Stimulated activated CD8-positive, alpha-beta memory T cell treated with anti-CD3 and anti-CD28 coated beads, Interleukin-7, amount 100 ng/mL, for 24 hours (primary cell): ENCODE data around the gene SPRED2.

ENCODE experiments used
- DNase-seq: peaks from one replicate; pipeline ENCODE4 v3.0.0-alpha.2; 2020; ENCODE audit warnings: low read depth

SPRED2 gene, protein sequence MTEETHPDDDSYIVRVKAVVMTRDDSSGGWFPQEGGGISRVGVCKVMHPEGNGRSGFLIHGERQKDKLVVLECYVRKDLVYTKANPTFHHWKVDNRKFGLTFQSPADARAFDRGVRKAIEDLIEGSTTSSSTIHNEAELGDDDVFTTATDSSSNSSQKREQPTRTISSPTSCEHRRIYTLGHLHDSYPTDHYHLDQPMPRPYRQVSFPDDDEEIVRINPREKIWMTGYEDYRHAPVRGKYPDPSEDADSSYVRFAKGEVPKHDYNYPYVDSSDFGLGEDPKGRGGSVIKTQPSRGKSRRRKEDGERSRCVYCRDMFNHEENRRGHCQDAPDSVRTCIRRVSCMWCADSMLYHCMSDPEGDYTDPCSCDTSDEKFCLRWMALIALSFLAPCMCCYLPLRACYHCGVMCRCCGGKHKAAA

DNA sequence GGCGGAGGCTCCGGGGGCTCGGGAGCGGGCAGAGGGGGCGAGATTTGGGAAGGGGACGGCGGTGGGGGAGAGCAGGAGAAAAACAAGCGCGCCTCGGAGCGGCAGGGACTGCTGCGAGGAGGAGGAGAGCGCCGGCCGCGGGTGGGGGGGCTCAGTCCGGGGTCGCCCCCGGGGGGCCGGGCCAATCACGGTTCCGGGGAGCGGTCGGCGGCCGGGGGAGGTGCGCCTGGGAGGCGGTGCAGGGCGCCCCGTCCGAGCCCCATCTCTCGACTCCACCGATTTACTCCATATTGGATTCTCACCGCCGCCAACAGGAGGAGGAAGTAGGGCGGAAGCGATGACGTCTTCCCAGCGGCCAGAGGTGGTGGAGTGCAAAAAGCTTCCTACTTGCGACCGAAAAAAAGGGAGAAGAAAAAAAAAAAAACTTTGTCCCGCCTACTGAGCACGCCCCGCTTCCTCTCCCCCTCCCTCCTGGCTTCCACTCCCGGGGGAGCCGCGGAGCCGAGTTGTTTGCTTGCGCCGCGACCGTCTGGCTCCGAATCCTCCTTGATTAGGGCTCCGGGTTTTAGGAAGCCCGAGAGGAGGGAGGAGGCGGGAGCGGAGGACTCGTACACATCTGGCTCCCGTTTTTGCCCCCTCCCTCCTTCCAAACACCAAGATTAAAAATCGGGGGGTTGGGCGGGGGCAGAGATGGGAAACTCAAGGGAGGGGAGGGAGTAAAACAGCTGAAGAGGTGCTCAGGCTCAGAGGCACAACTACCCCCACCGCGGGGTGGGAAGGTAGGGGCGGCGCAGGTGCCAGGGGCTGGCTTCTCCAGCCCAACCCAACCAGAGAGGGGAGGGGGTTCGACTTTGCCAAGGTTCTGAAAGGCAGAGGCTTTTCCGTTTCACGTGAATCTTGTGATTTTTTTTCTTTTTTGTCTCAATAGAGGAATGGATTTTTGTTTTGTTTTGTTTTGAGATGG lies at the start of gene SPRED2:
SPRED2 (minus strand) TSS at position 373 of the 964 bp plus-strand sequence. CDS start 612 bp downstream, outside the sequence.
- DNase-seq: peak; percentile 50

DNA sequence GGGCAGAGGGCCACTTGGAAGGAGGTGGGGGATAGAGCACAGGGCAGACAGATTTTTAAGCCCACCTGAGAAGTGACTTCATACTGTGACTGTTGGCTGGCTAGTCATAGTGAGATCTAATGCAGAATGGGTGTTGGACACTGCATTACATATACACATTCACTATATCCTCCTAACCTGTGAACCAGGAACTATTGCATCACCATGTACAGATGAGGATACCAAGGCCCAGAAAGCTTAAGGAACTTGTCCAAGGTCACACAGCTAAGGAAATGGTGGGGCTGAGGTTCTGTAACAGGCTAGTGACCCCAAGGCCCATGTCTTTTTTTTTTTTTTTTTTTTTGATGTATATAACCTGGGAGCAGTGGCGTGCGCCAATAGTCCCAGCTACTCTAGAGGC lies 49.6 kb upstream of the SPRED2 start:
- no peak for DNase-seq

DNA sequence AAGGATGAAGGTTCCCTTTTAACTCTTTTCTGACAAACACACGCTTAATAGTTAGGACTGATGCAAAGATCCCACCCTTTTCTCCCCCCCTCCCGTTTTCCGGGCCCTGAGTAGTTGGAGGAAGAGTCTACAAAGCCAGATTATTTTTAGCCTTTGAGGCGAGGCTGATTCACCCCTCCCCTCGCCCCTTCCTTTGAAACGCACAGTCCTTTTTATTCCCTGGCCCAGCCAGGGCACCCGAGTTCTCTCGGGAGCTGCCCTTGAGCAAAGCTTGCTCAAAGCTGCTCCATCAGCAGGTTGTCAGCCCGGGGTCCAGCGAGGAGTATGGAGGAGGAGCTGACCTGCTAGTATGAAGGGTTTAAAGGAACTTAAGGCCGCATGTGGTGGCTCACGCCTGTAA lies 47.1 kb upstream of the SPRED2 start:
- no peak for DNase-seq

DNA sequence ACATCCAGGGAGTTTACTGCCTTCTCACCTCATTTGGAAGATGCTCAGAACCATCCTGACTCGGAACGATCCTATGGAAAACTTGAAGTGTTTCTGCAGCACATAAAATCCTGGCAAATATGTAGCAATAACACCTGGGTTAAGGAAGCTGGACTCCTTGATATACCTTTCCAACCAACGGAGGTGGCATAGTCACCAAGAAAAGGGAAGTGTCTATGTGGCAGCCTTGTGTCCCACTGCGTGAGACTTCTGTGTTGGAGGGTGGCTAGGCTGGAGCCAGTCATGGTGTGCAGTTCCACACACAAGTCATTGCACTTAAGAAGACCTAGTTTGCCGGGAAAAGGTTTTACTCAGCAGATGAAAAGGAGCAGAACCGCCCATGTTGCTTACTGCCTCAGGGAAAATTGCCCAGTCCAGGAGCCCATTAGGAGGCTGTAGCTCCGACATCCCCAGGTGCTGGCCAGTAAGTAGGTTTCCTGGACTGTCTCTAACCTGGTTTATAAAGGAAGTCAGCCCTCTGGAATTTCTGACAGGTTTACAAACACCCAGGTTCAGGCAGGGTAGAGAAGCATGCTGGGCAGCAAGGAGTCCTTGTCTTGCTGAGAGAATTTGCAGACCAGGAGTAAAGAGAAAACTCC lies 46.2 kb upstream of the SPRED2 start:
- no peak for DNase-seq

DNA sequence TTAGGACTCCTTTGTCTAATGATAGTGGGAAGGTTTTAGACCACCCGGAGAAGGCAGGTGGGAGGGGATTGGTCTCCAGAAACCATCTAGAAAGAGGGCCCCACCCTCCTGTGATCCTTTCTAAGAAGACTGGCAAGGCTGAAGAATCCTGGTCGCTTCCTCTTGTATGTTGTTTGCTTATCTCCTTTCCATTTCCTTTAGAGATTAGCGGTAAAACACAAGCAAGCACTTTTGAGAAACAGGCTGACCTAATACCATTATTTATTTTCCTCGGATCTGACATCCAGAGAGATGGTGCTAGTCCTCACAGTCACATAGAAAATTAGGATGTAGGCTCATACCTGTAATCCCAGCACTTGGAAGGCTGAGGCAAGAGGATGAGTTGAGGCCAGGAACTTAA lies 45.2 kb upstream of the SPRED2 start:
- no peak for DNase-seq

DNA sequence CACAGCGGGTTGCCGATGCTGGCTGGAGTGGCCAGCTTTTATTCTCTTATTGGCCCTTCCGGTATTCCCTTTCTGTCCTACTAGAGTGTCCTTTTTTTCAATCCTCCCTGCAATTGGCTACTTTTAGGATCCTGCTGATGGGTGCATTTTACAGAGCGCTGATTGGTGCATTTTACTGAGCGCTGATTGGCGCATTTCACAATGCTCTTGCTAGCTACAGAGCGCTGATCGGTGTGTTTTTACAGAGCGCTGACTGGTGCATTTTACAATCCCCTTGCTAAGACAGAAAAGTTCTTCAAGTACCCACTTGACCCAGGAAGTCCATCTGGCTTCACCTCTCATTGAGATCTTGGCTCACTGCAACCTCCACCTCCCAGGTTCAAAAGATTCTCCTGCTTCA lies 44.4 kb upstream of the SPRED2 start:
- DNase-seq: no peak

DNA sequence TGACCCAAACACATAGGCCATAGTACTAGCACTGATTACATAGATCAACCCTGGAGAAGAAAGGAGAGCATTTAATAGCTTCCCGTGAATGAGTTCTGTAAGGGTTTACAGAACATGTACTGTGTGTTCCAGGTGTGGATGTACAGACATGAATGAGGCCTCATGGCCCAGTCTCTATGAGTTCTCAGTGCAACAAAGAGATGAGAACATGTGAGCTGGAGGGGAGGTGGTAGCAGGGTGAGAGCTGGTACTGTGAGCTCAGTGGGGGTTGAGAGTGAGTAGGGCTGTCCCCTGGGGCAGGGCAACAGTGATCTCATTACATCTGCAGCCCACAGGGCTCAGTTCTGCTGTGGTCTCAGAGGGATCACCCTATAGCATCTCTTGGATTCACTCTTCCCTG lies 42.6 kb upstream of the SPRED2 start:
- DNase-seq: no peak

DNA sequence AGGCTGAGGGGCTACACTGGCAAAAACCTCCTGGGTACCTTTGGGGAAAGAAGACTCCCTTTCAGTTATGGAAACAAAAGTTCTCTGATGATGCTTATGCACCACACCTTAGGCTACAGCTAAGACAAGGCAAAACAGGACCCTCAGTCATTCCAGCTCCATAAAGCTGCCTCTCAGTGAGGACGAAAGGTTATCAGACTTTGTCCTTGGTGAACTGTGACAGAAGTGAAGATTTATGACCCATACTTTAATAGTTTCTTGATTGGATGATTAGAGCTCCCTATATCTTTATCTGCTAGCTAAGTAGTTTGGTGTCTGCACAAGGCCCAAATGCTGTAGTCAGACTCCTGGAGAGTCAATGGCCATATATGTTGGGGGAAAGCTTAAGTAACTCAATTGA lies 40.6 kb upstream of the SPRED2 start:
- DNase-seq: no peak

DNA sequence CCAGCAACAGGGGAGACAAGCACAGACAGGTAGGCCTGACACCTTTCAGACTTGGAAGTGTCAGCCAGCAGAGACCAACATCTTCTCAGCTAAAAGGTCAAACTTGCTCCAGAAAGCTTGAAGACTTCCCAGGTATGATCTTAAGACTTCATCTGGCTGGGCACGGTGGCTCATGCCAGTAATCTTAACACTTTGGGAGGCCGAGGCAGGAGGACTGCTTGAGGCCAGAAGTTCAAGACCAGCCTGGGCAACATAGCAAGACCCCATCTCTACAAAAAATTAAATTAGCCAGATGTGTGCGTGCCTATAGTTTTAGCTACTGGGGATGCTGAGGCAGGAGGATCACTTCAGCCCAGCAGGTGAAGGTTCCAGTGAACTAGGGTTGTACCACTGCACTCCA lies 39.0 kb upstream of the SPRED2 start:
- DNase-seq: no peak

DNA sequence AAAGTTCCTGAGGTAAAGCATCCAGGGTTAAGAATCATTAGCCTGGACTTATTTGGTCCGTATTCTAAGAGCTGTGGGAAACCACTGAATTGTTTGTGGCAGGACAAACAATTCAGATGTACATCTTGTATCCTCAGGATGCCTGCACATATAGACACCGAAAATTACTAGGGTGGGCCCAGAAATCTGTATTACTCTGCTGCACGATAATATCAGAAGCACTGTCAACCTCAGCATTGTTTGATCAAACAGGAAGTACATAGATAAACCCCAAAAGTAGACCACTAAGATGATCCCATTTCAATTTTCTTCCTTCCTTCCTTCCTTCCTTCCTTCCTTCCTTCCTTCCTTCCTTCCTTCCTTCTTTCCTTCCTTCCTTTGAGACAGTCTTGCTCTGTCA lies 34.2 kb upstream of the SPRED2 start:
- no peak for DNase-seq

DNA sequence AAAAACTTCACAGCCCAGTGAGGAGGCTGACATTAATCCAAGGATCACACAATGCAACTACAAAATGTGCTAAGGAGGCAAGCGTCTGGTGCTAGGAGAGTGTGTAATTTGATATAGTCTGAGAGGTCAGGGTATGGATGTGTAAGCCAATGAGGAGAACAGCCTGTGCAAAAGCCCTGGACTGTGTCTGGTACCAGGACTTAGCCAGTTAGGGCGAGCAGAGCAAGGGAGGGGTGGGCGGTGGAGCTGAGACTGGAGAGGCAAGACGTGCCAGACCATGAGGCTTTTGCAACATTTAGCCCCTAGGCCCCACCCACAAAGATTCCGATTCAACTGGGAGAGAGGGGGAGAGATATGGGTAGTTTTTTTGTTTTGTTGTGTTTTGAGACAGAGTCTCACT lies 33.5 kb upstream of the SPRED2 start:
- DNase-seq: no peak

DNA sequence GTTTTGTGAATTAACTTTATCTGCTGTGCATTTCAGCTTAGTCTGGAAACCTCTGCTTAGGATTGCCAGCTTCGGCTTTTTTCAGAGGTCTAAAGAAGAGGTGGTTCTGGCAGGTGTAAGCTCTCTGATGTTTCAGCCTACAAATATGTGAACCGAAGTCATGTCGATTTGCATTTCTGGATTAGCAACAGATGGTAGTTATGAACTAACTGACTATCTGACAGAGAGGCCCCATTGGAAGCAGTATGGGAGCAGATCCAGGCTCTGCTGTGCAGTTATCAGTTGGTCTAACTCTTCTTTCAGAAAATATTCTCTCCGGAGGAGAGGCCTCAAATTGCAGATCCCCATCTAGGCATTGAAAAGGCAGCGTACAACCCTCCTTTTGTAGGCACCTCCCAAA lies 32.7 kb upstream of the SPRED2 start:
- no peak for DNase-seq

DNA sequence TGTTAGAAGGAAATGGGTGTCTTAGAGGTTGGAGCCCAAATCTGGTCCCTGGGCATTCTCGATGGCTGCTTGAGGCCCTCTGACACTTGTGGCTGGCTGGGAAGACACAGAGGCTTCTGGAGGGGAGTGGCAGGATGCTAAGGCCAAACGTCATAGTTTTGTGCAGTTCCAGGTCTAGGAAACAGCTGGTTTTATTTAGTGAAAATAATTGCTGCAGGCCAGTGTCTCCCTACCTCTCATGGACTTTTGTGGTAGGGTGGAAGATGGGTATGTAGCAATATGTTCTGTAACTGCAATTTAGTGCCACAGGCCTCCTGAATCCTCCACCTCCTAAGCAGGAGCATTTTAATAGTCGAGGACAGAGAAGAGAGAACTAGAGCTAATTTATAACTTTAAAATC lies 32.2 kb upstream of the SPRED2 start:
- DNase-seq: no peak

DNA sequence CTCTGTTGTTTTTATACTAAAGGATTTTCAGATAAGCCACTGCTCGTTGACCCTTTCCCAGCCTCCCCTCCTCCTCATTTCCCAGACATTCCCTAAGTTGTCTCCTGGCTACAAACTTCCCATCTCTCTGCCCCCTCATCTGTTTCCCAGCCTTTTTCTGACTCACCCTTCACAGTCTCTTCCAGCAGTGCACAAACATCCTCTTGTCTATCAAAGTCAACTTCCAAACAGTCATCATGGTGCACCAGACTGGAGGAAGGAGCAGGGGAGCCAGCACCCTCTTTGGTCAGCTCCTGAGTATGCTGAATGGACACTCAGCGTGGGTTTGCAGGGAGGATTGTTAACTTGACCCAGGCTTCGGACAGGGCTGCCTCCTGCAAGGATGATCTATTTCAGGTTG lies 26.6 kb upstream of the SPRED2 start:
- no peak for DNase-seq

DNA sequence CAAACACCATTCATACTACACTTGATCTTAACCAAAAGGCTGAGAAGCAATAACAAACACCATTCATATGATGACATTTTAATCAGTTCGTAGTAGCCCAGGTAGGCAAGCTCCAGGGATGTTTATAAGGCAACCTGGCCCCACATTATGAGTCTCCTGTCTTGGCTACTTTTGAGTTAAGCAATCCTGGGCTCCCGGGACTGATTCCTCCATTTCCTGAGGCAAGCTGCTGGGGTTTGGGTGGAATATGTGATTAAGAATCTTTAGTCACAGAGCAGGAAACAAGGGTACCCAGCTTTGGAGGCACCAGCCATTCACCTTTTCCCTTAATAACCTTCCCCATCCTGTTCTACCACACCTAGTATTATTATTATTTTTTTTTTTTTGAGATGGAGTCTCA lies 24.5 kb upstream of the SPRED2 start:
- DNase-seq: no peak

DNA sequence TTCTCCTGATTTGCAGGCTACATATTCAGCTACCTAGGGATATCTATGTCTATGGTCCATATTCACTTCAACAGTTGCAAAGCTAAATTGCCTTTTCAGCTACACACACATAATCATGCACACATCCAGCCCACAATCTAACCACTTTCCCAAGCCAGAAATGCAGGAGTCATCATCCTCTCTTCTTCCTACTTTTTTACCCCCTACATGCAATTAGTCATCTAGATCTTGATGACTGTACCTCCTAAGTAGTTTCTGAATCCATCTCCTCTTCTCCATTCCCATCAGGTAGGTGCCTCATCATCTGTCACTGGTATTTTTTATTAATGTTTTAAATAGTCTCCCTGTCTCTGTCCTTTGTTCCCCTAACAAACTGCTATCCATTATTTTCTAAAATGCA lies 23.7 kb upstream of the SPRED2 start:
- no peak for DNase-seq

DNA sequence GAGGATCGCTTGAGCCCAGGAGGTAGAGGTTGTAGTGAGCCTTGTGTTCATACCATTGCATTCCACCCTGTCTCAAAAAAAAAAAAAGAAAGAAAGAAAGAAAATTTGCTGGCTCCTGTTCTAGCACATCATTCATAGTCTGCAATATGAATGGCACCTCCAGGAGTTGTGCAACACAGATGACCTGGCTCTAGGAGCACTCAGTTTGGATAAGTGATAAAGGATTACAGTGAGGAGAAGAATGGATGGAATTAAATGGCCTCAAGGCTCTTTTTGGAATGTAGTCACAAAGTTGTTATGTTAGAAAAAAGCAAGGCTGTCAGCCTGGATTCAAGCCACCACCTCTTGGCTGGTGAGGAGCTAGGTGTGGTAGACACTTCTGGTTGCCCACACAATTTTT lies 21.5 kb upstream of the SPRED2 start:
- no peak for DNase-seq

DNA sequence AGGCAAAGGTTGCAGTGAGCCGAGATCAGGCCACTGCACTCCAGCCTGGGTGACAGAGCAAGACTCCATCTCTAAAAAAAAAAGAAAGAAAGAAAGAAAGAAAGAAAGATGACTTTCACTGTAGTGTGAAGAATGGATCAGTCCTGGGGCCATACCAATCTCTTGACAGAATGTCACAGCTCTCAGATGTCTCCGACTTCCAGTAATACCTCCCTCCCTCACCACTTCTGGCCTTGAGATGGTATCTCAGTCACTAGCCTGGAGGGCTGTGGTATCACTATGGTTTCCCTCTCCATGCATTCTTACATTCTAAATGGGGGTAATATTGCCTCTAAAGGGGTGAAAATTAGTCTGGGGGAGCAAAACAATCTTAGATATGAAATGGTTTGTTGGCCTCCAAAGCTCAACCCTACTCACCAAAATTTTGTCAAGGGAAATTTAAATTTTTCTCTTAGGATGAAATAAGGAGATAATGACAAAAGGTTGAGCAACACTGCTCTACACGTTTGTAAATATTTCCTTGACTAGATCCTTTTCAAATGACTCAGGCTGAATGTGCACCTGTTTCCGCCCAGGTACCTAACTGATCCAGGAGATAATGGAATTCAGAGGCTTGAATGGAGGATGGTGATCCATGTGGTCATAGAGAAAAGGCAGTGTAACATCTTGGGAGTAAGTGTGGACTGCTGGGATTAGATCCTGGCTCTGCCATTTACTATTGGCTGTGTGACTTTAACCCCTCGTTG lies 19.9 kb upstream of the SPRED2 start:
- no peak for DNase-seq

DNA sequence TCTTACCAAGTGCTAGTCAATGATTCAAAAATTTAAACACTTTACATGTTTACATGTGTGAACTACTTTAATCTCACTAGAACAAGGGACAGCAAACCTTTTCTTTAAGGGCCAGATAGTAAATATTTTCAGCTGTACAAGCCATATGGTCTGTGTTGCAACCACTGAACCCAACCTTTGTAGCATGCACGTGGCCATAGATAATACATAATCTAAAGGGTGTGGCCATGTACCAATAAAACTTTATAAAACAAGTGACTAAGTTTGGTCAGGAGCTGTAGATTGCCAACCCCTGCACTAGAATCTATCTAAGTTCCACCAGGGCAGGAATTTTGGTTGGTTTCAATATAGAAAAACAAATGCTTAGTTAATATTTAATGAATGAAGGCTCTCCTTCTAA lies 18.4 kb upstream of the SPRED2 start:
- DNase-seq: no peak

DNA sequence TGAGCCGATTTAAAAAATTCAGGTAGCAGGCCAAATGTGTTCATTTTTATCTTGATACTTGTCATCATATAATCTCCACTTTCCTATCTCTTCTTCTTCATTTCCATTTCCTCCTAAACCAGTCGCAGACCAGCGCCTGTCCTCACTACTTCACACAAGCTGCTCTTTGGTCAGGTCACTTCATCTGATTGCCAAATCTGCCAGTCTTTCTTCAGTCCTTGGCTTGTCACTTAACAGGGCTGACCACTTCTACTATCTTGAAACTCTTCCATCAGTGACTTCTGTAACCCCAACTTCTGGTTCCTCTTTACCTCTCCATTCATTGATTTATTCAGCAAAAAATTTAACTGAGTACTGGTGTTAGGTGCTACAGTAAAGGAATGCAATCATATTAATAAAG lies 18.0 kb upstream of the SPRED2 start:
- DNase-seq: no peak

DNA sequence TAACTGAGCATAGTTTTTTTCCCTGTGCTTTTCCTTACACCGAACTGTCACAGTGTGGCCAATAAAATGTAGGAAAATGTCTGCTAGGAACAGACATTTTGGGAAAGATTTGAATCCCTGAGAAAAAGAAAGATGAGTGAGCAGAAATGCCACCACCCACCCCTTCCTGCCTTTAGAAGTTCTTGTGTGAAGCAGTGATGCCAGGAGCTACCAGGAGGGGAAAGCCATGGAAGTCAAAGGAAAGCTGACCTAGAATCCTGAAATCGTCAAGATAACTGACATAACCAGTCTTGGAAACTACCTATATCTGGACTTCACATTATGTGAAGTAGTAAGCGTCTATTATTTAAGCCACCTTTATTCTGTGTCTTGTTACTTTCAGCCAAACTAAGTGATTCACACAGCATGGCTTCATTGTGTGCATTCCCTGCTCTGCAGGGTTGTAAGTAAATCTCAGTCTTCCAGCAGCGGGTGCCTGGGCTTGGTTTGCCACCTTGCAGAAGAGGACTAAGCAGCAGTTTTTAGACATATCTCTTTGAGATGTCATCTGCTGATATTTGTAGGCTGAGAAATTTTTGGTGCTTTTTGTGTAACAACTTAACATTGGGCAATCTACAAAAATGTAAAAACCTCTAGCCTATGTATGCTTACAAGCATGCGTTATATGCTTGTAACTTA lies 11.2 kb upstream of the SPRED2 start:
- DNase-seq: no peak
